ENCODE data around the gene ADAM12.

The ADAM12 gene

DNA sequence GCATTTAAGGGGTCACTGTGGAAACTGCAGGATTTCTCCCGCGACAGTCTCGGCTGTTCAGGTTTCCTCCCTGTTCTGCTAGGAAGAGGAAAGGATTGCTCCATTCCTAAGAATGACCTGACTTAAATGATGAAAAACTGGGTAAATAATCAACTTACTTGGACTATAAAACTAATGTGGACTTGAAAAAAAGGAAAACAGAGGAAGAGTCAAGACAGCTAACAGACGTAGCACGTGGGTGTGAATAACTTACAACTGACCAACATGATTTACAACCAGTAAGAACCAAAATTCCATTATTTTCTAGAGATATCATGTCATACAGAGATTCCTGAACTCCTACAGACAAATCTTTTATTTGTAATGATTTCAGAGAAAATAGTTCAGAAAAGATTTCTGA is 93.8 kb downstream of the ADAM12 start:
- Histone ChIP-seq H3K4me1 (ENCODE audit: control insufficient read depth, insufficient read depth, low read length) (no peaks in the 10 kb centered on the region), H3K9me3 (ENCODE audit: control insufficient read depth, low read length) (no peaks in the 10 kb centered on the region), H3K36me3 (ENCODE audit: control insufficient read depth, insufficient read depth, low read length) (no peaks in the 10 kb centered on the region), H3K27me3 (ENCODE audit: control insufficient read depth, insufficient read depth, low read length, poor library complexity, severe bottlenecking) (no peaks in the 10 kb centered on the region), H3K27ac (ENCODE audit: insufficient read depth, low read depth, low read length, poor library complexity, severe bottlenecking) (no peak overlapping the region), H3K4me3 (ENCODE audit: insufficient read depth, low read depth, low read length) (no peak overlapping the region)
- WGBS, 2 experiments: 84 to 95% methylated on average over 5 of the region's 5 CpGs

DNA sequence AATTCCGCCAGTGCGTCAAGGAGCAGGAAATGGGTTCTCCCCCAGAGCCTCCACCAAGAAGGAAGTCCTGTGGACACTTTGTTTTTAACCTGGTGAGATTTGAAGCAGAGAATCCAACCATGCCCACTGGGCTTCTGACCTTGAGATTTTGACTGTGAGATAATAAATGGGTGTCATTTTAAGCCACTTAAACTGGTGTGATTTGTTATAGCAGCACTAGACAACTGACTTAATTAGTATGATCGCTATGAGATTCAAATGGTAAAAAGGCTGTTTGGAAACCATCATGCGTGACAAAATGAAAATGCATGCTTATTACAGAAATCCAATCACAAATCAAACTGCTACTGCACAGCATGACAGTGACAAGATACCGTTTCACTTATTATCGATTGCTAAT is 98.0 kb downstream of the ADAM12 start:
- Histone ChIP-seq H3K27ac (ENCODE audit: insufficient read depth, low read depth, low read length, poor library complexity, severe bottlenecking) (no peak overlapping the region), H3K9me3 (ENCODE audit: control insufficient read depth, low read length) (no peaks in the 10 kb centered on the region), H3K27me3 (ENCODE audit: control insufficient read depth, insufficient read depth, low read length, poor library complexity, severe bottlenecking) (no peaks in the 10 kb centered on the region), H3K36me3 (ENCODE audit: control insufficient read depth, insufficient read depth, low read length) (no peaks in the 10 kb centered on the region), H3K4me1 (ENCODE audit: control insufficient read depth, insufficient read depth, low read length) (no peaks in the 10 kb centered on the region), H3K4me3 (ENCODE audit: insufficient read depth, low read depth, low read length) (no peak overlapping the region)
- 95 to 99% methylated on average over 6 of the region's 6 CpGs for WGBS, 2 experiments

DNA sequence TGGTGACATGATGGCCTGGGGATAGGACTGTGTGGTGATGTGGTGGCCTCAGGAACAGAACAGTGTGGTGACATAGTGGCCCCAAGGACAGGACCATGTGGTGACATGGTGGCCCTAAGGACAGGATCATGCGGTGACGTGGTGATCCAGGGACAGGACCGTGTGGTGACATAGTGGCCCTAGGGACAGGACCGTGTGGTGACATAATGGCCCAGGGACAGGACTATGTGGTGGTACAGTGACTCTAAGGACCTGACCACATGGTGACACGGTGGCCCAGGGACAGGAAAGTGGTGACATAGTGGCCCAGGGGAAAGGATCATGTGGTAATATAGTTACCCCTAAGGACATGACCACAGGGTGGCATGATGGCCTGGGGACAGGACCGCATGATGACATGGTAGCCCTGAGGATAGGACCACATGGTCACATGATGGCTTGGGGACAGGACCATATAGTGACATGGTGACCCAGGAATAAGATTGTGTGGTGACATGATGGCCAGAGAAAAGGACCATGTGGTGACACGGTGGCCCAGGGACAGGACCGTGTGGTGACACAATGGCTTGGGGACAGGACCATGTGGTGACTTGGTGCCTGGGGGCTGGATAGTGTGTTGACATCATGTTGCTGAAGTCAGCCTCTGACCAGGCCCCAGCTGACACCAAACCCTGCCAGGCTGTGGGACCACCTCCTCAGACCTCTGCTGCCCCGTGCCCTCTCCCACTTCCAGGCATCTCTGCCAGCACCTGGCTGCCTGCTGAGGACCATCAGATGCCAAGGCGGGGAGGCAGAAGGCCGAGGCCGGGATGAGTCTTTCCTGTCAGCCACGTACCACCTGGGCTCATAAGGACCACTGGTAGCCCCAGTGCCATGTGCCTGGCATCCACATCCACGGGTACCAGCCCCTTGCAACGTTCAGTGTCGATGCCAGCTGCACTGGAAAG is 99.5 kb downstream of the ADAM12 start:
- Histone ChIP-seq H3K36me3 (ENCODE audit: control insufficient read depth, insufficient read depth, low read length) (no peaks in the 10 kb centered on the region), H3K27me3 (ENCODE audit: control insufficient read depth, insufficient read depth, low read length, poor library complexity, severe bottlenecking) (no peaks in the 10 kb centered on the region), H3K27ac (ENCODE audit: insufficient read depth, low read depth, low read length, poor library complexity, severe bottlenecking) (no peak overlapping the region), H3K9me3 (ENCODE audit: control insufficient read depth, low read length) (no peaks in the 10 kb centered on the region), H3K4me3 (ENCODE audit: insufficient read depth, low read depth, low read length) (no peak overlapping the region), H3K4me1 (ENCODE audit: control insufficient read depth, insufficient read depth, low read length) (no peaks in the 10 kb centered on the region)
- WGBS, 2 experiments: 92 to 93% methylated on average over 16 of the region's 16 CpGs

DNA sequence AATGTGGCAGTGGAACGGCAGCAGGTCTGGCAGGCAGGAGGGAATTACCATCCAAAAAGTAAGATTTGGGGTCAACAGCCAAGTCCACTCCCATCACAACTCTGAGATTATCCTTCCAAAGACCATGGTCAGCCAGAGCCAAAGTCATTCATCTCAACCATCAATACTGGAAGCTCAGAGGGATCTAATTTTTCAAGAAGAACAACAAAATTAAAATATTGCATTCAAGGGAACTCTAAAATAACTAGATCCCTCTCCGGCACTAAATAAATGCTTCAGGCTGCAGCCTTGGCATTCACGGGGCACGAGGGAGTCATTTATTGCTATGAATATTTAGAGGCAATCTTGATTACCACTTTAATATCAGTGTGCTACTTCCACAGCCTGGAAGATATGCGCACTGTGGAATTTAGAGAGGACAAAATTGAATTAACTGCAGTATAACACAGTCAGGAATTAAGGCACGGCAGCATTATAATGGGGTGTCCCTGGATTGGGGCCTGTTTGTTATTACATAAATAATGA is 102.0 kb downstream of the ADAM12 start:
- H3K27me3 ChIP-seq (ENCODE audit: control insufficient read depth, insufficient read depth, low read length, poor library complexity, severe bottlenecking): no peaks in the 10 kb centered on the region
- H3K27ac ChIP-seq (ENCODE audit: insufficient read depth, low read depth, low read length, poor library complexity, severe bottlenecking): no peak overlapping the region
- no peaks in the 10 kb centered on the region for H3K36me3 ChIP-seq (ENCODE audit: control insufficient read depth, insufficient read depth, low read length)
- 91 to 98% methylated on average over 6 of the region's 6 CpGs for WGBS, 2 experiments
- no peak overlapping the region for H3K4me3 ChIP-seq (ENCODE audit: insufficient read depth, low read depth, low read length)
- no peaks in the 10 kb centered on the region for H3K4me1 ChIP-seq (ENCODE audit: control insufficient read depth, insufficient read depth, low read length)
- H3K9me3 ChIP-seq (ENCODE audit: control insufficient read depth, low read length): no peaks in the 10 kb centered on the region

DNA sequence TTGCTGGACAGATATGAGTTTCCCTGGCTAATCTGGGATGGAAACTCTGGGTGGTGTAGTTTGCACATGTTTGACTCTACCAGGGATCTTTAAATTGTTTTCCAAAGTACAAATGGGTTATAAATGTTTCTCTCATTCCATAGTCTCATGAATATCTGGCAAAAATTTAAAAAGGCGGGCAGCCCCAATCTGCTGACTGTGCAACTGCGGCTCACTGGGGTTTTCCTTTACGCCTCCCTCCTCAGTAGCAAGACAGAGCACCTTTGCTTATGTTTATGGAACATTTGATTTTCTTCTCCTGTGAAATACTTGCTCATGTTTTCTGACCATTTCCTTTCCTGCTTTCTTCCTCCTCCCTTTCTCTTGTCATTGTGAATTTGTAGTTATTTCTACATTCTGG is 105.0 kb downstream of the ADAM12 start:
- Histone ChIP-seq H3K4me1 (ENCODE audit: control insufficient read depth, insufficient read depth, low read length) (no peaks in the 10 kb centered on the region), H3K27me3 (ENCODE audit: control insufficient read depth, insufficient read depth, low read length, poor library complexity, severe bottlenecking) (no peaks in the 10 kb centered on the region), H3K9me3 (ENCODE audit: control insufficient read depth, low read length) (no peaks in the 10 kb centered on the region), H3K36me3 (ENCODE audit: control insufficient read depth, insufficient read depth, low read length) (no peaks in the 10 kb centered on the region), H3K27ac (ENCODE audit: insufficient read depth, low read depth, low read length, poor library complexity, severe bottlenecking) (no peak overlapping the region), H3K4me3 (ENCODE audit: insufficient read depth, low read depth, low read length) (no peak overlapping the region)
- 96 to 98% methylated on average over 3 of the region's 3 CpGs for WGBS, 2 experiments

DNA sequence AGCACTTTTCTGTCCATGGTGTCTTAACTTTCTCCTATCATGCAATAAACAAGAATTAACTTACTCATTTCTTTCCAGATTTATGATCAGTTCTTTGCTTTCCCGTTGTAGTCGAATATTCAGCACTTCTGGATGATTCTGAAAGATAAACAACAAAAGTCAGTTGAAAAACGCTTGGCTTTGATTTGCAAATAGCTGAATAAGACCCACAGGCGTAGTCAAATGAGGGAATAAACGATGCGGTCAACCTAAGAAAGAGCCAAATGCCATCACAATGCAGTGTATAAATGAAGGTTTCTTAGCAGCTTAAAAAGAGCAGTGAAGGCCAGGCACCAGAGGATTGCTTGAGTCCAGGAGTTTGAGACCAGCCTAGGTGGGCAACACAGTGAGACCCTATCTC is 109.4 kb downstream of the ADAM12 start:
- H3K36me3 ChIP-seq (ENCODE audit: control insufficient read depth, insufficient read depth, low read length): no peaks in the 10 kb centered on the region
- WGBS, 2 experiments: 59 to 66% methylated on average over 6 of the region's 6 CpGs
- H3K27me3 ChIP-seq (ENCODE audit: control insufficient read depth, insufficient read depth, low read length, poor library complexity, severe bottlenecking): no peaks in the 10 kb centered on the region
- peaks cover 8% of the 10 kb centered on the region for H3K4me1 ChIP-seq (ENCODE audit: control insufficient read depth, insufficient read depth, low read length)
- H3K4me3 ChIP-seq (ENCODE audit: insufficient read depth, low read depth, low read length): no peak overlapping the region
- H3K27ac ChIP-seq (ENCODE audit: insufficient read depth, low read depth, low read length, poor library complexity, severe bottlenecking): no peak overlapping the region
- no peaks in the 10 kb centered on the region for H3K9me3 ChIP-seq (ENCODE audit: control insufficient read depth, low read length)

DNA sequence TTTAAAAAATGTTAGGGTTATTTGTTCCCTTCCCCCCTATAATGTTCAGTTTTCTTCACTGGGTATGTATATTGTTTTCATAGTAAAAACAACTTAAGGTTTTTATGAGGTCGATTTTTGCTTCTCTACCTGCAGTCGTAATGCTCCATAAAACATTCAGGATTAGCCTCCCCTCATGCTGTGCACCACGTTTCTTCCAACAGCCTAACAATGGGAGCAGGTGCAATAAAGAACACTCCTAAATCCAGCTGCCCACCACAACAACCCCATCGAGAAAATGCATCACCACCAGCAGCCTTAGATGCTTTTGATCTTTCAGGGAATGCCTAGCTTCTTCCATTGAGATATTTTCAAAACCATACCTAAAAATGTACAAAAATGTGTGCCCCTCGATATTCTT is 111.1 kb downstream of the ADAM12 start:
- H3K27me3 ChIP-seq (ENCODE audit: control insufficient read depth, insufficient read depth, low read length, poor library complexity, severe bottlenecking): no peaks in the 10 kb centered on the region
- H3K36me3 ChIP-seq (ENCODE audit: control insufficient read depth, insufficient read depth, low read length): no peaks in the 10 kb centered on the region
- no peak overlapping the region for H3K4me3 ChIP-seq (ENCODE audit: insufficient read depth, low read depth, low read length)
- WGBS, 2 experiments: 13 to 22% methylated on average over 3 to 4 of the region's 5 CpGs
- H3K27ac ChIP-seq (ENCODE audit: insufficient read depth, low read depth, low read length, poor library complexity, severe bottlenecking): no peak overlapping the region
- H3K4me1 ChIP-seq (ENCODE audit: control insufficient read depth, insufficient read depth, low read length): peaks cover 8% of the 10 kb centered on the region
- H3K9me3 ChIP-seq (ENCODE audit: control insufficient read depth, low read length): no peaks in the 10 kb centered on the region

DNA sequence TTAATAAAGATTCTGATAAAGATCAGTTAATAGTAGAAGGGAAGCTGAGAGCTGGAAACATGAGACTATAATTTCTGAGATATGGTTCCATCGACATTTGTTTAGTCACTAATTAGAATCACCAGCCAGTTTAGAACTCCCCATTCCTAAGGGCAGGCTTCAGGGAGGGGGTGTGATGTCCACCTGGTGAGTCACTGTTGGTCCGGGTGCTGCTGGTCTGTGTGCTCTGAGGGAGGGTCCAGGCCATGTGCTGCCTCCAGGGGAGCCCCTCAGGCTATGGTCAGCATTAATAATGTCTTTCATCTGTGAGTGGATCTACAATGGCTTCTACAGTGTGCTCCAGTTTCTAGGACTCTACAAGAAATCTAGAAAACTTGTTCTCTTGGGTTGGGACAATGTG is 115.8 kb downstream of the ADAM12 start:
- Histone ChIP-seq H3K4me3 (ENCODE audit: insufficient read depth, low read depth, low read length) (no peak overlapping the region), H3K27me3 (ENCODE audit: control insufficient read depth, insufficient read depth, low read length, poor library complexity, severe bottlenecking) (no peaks in the 10 kb centered on the region), H3K27ac (ENCODE audit: insufficient read depth, low read depth, low read length, poor library complexity, severe bottlenecking) (no peak overlapping the region), H3K4me1 (ENCODE audit: control insufficient read depth, insufficient read depth, low read length) (peaks cover 4% of the 10 kb centered on the region), H3K9me3 (ENCODE audit: control insufficient read depth, low read length) (no peaks in the 10 kb centered on the region), H3K36me3 (ENCODE audit: control insufficient read depth, insufficient read depth, low read length) (no peaks in the 10 kb centered on the region)
- 95 to 99% methylated on average over 2 of the region's 2 CpGs for WGBS, 2 experiments

DNA sequence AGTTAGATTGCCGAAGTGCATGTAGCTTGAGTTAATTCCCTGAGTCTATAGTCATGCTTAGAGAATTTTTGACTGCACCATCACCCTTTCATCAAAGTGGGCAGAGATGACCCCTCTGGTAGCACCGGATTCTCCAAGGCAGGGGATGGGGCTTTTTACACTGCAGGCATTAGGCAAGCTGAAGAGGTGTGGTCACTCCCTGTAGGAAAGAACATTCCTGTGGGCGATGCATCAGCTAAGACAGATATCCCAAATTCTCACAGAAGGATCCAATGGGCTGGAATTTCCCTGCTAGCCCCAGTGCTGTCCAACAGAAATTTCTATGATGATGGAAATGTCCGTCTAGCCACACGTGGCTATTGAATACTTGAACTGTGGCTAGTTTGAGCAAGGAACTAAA is 118.2 kb downstream of the ADAM12 start:
- Histone ChIP-seq H3K4me3 (ENCODE audit: insufficient read depth, low read depth, low read length) (no peak overlapping the region), H3K27ac (ENCODE audit: insufficient read depth, low read depth, low read length, poor library complexity, severe bottlenecking) (no peak overlapping the region), H3K4me1 (ENCODE audit: control insufficient read depth, insufficient read depth, low read length) (no peaks in the 10 kb centered on the region), H3K36me3 (ENCODE audit: control insufficient read depth, insufficient read depth, low read length) (no peaks in the 10 kb centered on the region), H3K9me3 (ENCODE audit: control insufficient read depth, low read length) (no peaks in the 10 kb centered on the region), H3K27me3 (ENCODE audit: control insufficient read depth, insufficient read depth, low read length, poor library complexity, severe bottlenecking) (no peaks in the 10 kb centered on the region)
- 93 to 94% methylated on average over 4 to 5 of the region's 5 CpGs for WGBS, 2 experiments

DNA sequence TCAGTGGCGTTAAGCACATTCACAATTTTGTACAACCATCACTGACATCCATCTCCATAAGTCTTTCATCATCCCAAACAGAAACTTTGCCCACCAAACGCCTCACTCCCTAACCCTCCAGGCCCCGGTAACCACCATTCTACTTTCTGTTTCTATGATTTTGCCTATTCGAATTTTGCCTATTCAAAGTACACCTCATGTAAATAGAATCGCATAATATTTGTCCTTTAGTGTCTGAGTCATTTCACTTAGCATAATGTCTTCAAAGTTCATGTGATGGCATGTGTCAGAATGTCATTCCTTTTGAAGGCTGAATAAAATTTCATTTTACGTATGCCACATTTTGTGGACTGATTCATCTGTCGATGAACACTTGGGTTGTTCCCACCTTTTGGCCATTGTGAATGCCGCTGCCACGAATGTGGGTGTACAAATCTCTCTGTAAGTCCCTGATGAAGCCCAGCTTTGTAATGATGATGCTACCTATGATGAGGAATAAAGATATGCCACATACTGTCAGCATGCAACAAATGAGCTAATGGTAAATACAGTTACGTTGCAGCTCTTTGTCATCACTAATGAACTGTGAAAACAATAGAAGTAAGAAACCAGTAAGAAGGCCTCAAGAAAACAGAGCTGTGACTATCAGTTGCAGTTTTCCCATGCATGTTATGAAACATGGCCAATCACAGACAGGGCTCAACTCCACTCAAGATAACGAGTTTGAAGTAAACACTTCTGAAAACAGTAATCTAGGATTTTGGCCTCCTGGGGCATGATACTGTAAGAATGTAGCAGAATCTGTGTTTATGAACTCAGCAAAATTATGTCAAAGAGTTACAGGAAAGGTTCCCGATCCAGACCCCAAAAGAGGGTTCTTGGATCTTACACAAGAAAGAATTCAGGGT is 120.0 kb downstream of the ADAM12 start:
- no peaks in the 10 kb centered on the region for H3K27me3 ChIP-seq (ENCODE audit: control insufficient read depth, insufficient read depth, low read length, poor library complexity, severe bottlenecking)
- no peaks in the 10 kb centered on the region for H3K9me3 ChIP-seq (ENCODE audit: control insufficient read depth, low read length)
- H3K36me3 ChIP-seq (ENCODE audit: control insufficient read depth, insufficient read depth, low read length): no peaks in the 10 kb centered on the region
- WGBS, 2 experiments: 87% methylated on average over 12 of the region's 12 CpGs
- H3K4me1 ChIP-seq (ENCODE audit: control insufficient read depth, insufficient read depth, low read length): no peaks in the 10 kb centered on the region
- no peak overlapping the region for H3K4me3 ChIP-seq (ENCODE audit: insufficient read depth, low read depth, low read length)
- no peak overlapping the region for H3K27ac ChIP-seq (ENCODE audit: insufficient read depth, low read depth, low read length, poor library complexity, severe bottlenecking)

Data from ectodermal cell (in vitro differentiated cells).